CD4-positive, alpha-beta T cell treated with Interleukin-1 beta for 1 hour (primary cell): Measurements from ENCODE around the gene CSRP3.

Source experiments
- DNase-seq, 2 donors: peaks; one replicate each; pipeline ENCODE4 v3.0.0-alpha.2; 2020 to 2022

CSRP3 gene

GRCh38 chr11:19225123-19225522, 23.3 kb upstream of the CSRP3 start:
- no peak for DNase-seq

- DNase-seq: no peak
Observed at GRCh38 chr11:19220903-19221724, 19.3 kb upstream of the CSRP3 start.

GRCh38 chr11:19218786-19219460, 17.1 kb upstream of the CSRP3 start:
- no peak for DNase-seq

GRCh38 chr11:19218216-19218615, 16.4 kb upstream of the CSRP3 start:
- no peak for DNase-seq

GRCh38 chr11:19216709-19217374, 15.1 kb upstream of the CSRP3 start:
- DNase-seq: no peak

- DNase-seq: no peak
Observed at GRCh38 chr11:19216021-19216420, 14.2 kb upstream of the CSRP3 start.

GRCh38 chr11:19209617-19210370, 8.0 kb upstream of the CSRP3 start:
- no peak for DNase-seq

- DNase-seq: no peak
Observed at GRCh38 chr11:19208959-19209546, 7.3 kb upstream of the CSRP3 start.

GRCh38 chr11:19208181-19208580, 6.4 kb upstream of the CSRP3 start:
- no peak for DNase-seq

GRCh38 chr11:19204836-19205235, 3.1 kb upstream of the CSRP3 start:
- DNase-seq: no peak

GRCh38 chr11:19200410-19201201, 1.2 kb downstream of the CSRP3 start:
- DNase-seq: no peak

GRCh38 chr11:19199771-19200170, 2.0 kb downstream of the CSRP3 start:
- DNase-seq: no peak

- DNase-seq: no peak
Observed at GRCh38 chr11:19199048-19199447, 2.7 kb downstream of the CSRP3 start.

GRCh38 chr11:19196432-19196831, 5.4 kb downstream of the CSRP3 start:
- DNase-seq: no peak

- no peak for DNase-seq
Observed at GRCh38 chr11:19194620-19195308, 7.0 kb downstream of the CSRP3 start.

- DNase-seq: no peak
Observed at GRCh38 chr11:19193916-19194315, 7.9 kb downstream of the CSRP3 start.

- no peak for DNase-seq
Observed at GRCh38 chr11:19191530-19192169, 10.1 kb downstream of the CSRP3 start.

GRCh38 chr11:19187833-19188258, 13.9 kb downstream of the CSRP3 start:
- no peak for DNase-seq

GRCh38 chr11:19187114-19187832, 14.5 kb downstream of the CSRP3 start:
- no peak for DNase-seq

GRCh38 chr11:19185516-19186052, 16.2 kb downstream of the CSRP3 start:
- DNase-seq: no peak
